HG02885 (cell line): Measurements from ENCODE around the gene ANTKMT.

Experiments used
- ATAC-seq: cut with Tn5 transposase; IDR thresholded peaks from one replicate; pipeline ENCODE4 v1.9.1; 2021; ENCODE audit warnings: mild to moderate bottlenecking; ENCODE audit not compliant: unreplicated experiment, poor library complexity

The ANTKMT gene

GRCh38 chr16:720990-721764 lies at the start of gene ANTKMT:
Gene ANTKMT, plus strand, starts transcription at chr16:721146. Its CDS starts 129 bp downstream, at chr16:721275.
- peak; percentile 71 for ATAC-seq

GRCh38 chr16:671353-672131 lies 49.4 kb upstream of the ANTKMT start:
- ATAC-seq, result no peak

- no peak for ATAC-seq
These were observed 48.6 kb upstream of the ANTKMT start for GRCh38 chr16:672371-672770.

GRCh38 chr16:672851-673250 lies 48.1 kb upstream of the ANTKMT start:
- ATAC-seq, result no peak

- ATAC-seq, result no peak
These were observed 47.5 kb upstream of the ANTKMT start for GRCh38 chr16:673399-673991.

- ATAC-seq, result no peak
These were observed 46.6 kb upstream of the ANTKMT start for GRCh38 chr16:674214-674881.

GRCh38 chr16:674968-675883 lies 45.7 kb upstream of the ANTKMT start, which contains the start of gene RHBDL1:
Gene RHBDL1, plus strand, starts transcription at chr16:675671. Its CDS starts 120 bp downstream, at chr16:675791.
- ATAC-seq, result no peak

- no peak for ATAC-seq
These were observed 44.9 kb upstream of the ANTKMT start for GRCh38 chr16:675884-676564.

- ATAC-seq, result no peak
These were observed 44.4 kb upstream of the ANTKMT start for GRCh38 chr16:676565-676902.

- no peak for ATAC-seq
These were observed 44.0 kb upstream of the ANTKMT start for GRCh38 chr16:676913-677312.

GRCh38 chr16:677316-678190 lies 43.4 kb upstream of the ANTKMT start:
- ATAC-seq, result no peak

- ATAC-seq, result no peak
These were observed 42.6 kb upstream of the ANTKMT start for GRCh38 chr16:678209-678857.

- ATAC-seq, result peak; percentile 7
These were observed 41.8 kb upstream of the ANTKMT start for GRCh38 chr16:678858-679813.

- peak; percentile 49 for ATAC-seq
These were observed 40.9 kb upstream of the ANTKMT start, which contains the start of gene STUB1 for GRCh38 chr16:679814-680624. Gene STUB1, plus strand, starts transcription at chr16:680410. Its CDS starts 116 bp downstream, at chr16:680526.

- no peak for ATAC-seq
These were observed 40.4 kb upstream of the ANTKMT start for GRCh38 chr16:680625-680945.
